Spleen (tissue), 7 donors: ENCODE results near the gene EYS.

Source experiments
- POLR2AphosphoS5 ChIP-seq, 3 donors: sonication (generic); formaldehyde crosslinking; IDR thresholded peaks; one replicate each; pipeline ENCODE4 v1.5.1; 2017; ENCODE audit warnings: antibody characterized with exemption in 3 of 3
- TF ChIP-seq, protein P1 (sequence below), 11 experiments: fragments of 200-600 bp in 7 of 11; fragments of 450-650 bp in 4 of 11; sonication (generic) in 4 of 11; IDR thresholded peaks in 8 of 11; conservative IDR thresholded peaks in 3 of 11; 1 replicate in 7 of 11; 2 replicates in 4 of 11; pipeline versions ENCODE4 v1.4.0 to v1.8.0; 2016 to 2021; ENCODE audit warnings: antibody characterized with exemption in 11 of 11, inconsistent platforms in 4 of 11, mild to moderate bottlenecking in 1 of 11
- donor health status: DM: no; HTN: no; CAD: no; lungs with moderate emphysema.
- donor health status: DM: no; HTN: no; CAD: no.
- donor health status: DM: no; HTN: no; CAD: no.

DNA sequence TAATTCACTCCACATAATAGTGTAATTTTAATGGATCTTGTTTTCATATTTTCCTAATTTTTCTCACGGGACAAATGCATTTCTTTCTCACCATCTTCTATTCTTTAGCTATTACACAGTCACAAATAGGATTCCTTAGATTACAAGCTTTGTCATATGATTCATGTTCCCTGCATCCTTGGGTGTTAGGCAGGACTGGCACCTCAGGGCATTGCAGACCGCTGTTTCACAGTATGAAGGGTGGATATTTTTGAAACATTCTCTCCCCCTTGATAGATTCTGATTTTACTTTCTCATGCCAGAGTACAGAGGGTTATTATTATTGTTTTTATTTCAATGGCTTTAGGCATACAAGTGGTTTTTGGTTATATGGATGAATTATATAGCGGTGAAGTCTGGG lies 1469.0 kb downstream of the EYS start:
- no peak for TF ChIP-seq POLR2AphosphoS5 (IDR thresholded peaks at IDR 0.05)
- TF ChIP-seq, protein P1, sequence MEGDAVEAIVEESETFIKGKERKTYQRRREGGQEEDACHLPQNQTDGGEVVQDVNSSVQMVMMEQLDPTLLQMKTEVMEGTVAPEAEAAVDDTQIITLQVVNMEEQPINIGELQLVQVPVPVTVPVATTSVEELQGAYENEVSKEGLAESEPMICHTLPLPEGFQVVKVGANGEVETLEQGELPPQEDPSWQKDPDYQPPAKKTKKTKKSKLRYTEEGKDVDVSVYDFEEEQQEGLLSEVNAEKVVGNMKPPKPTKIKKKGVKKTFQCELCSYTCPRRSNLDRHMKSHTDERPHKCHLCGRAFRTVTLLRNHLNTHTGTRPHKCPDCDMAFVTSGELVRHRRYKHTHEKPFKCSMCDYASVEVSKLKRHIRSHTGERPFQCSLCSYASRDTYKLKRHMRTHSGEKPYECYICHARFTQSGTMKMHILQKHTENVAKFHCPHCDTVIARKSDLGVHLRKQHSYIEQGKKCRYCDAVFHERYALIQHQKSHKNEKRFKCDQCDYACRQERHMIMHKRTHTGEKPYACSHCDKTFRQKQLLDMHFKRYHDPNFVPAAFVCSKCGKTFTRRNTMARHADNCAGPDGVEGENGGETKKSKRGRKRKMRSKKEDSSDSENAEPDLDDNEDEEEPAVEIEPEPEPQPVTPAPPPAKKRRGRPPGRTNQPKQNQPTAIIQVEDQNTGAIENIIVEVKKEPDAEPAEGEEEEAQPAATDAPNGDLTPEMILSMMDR (IDR thresholded peaks at IDR 0.05 in 8 of 11, conservative IDR thresholded peaks at IDR 0.05 in 3 of 11): no peak
